ENCODE results near the gene BRF1.

GRCh38 chr14:105166571-105167302 lies 134.1 kb downstream of the BRF1 start:
- TF ChIP-seq YY1 (IDR thresholded peaks at IDR 0.05; ENCODE audit: insufficient read depth, insufficient read length) (no peak), SUZ12 (IDR thresholded peaks at IDR 0.05; ENCODE audit: extremely low read depth, insufficient read depth, insufficient read length) (no peak)

All from NT2/D1 (cell line).